OCI-LY7 (cell line): Measurements from ENCODE around the gene SLC25A23.

Source experiments
- EZH2phosphoT487 ChIP-seq: fragments of 200-600 bp; sonication (generic); IDR thresholded peaks from 2 replicates; pipeline ENCODE4 v1.6.1; 2018; ENCODE audit warnings: low read depth, borderline replicate concordance, mild to moderate bottlenecking, mixed run types, antibody characterized with exemption, low read length, moderate library complexity, mixed read lengths
- TF ChIP-seq, protein P1 (sequence below): fragments of 200-600 bp; sonication (generic); conservative IDR thresholded peaks from 2 replicates; pipeline ENCODE4 v1.5.1; 2014; ENCODE audit warnings: mild to moderate bottlenecking, antibody characterized with exemption, low read length, moderate library complexity, mixed read lengths

DNA sequence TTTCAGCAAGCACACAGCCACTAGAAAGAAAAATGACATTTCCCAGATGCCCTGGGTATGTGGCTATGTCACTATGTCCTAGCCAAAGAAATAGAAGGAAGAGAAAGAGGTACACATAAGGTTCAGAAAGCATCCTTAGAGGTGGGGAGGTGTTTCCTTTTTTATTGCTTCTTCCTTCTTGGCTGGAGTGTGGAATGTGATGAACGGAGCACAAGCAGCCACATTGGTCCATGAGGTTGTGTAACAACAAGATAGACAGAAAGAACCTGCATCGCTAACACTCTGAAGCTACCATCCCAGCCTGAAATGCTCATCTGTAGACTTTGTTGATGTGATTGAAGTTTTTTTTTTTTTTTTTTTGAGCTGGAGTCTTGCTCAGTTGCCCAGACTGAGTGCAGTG is 6.7 kb downstream of the SLC25A23 start:
- TF ChIP-seq EZH2phosphoT487, result no peak
- TF ChIP-seq, protein P1, sequence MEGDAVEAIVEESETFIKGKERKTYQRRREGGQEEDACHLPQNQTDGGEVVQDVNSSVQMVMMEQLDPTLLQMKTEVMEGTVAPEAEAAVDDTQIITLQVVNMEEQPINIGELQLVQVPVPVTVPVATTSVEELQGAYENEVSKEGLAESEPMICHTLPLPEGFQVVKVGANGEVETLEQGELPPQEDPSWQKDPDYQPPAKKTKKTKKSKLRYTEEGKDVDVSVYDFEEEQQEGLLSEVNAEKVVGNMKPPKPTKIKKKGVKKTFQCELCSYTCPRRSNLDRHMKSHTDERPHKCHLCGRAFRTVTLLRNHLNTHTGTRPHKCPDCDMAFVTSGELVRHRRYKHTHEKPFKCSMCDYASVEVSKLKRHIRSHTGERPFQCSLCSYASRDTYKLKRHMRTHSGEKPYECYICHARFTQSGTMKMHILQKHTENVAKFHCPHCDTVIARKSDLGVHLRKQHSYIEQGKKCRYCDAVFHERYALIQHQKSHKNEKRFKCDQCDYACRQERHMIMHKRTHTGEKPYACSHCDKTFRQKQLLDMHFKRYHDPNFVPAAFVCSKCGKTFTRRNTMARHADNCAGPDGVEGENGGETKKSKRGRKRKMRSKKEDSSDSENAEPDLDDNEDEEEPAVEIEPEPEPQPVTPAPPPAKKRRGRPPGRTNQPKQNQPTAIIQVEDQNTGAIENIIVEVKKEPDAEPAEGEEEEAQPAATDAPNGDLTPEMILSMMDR, result no peak
